ENCODE results near the gene RELN.
"Not testable (repeated sequence)": the region's sequence is repeated elsewhere in the genome, so short reads cannot be mapped to it uniquely, and the experiment has no call there.

The RELN gene

GRCh38 chr7:103843689-103844480 is 145.6 kb downstream of the RELN start:
- DNase-seq (ENCODE audit: low read depth): no peak

DNA sequence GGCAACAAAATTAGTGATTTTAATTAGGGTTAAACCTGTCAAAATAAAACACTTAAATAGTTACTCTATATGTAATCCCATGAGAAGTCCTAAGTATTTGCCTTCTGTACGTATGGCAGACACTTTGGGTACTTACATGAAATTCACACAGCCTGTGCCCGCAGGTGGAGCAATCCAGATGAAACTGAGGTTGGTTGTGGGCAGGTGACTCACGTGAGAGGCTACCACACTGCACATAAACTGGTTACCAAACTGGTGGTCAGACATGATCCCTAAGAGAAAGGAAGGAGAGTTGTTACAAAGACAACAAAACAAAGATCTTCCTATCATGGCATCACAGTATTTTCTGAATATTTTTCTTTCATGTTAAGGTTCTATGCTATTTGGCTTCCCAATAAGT is 156.1 kb downstream of the RELN start:
- DNase-seq (ENCODE audit: low read depth): no peak

GRCh38 chr7:103832438-103832837 is 157.0 kb downstream of the RELN start:
- no peak for DNase-seq (ENCODE audit: low read depth)

GRCh38 chr7:103824251-103824650 is 165.2 kb downstream of the RELN start:
- no peak for DNase-seq (ENCODE audit: low read depth)

DNA sequence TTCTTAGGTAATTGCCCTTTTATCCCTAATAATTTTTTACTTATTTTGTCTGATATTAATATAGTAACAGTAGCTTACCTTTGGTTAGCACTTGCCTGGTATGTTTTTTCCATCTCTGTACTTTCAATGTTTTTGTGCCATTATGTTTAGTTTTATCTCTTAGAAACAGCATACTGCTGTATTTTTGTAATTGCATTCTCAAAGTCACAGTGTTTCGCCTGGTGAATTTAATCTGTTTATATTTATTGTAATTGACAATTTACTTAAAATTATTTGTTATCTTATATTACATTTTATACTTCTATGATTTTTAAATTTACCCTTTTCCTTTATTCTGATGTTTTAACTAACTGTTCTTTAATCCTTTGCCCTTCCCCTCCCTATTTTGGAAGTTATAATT is 166.4 kb downstream of the RELN start:
- no peak for DNase-seq (ENCODE audit: low read depth)

DNA sequence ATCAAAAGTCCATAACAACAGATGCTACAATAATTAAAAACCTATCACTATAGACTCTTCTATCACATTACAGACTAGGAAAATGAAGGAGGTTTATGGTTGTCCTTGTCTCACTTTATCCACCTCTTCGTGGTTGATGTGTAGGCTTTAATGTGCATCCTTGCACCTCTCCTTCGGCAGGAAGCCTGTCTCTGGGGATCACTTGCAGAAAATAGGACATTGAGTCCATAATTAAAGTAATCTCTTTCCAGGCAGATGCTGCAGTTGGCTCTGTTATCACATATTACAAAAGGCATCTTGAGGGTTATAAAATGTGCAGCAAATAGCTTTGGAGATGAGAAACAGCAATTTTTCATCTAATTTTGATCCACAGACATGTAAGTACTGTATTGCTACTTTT is 168.4 kb downstream of the RELN start:
- no peak for DNase-seq (ENCODE audit: low read depth)

DNA sequence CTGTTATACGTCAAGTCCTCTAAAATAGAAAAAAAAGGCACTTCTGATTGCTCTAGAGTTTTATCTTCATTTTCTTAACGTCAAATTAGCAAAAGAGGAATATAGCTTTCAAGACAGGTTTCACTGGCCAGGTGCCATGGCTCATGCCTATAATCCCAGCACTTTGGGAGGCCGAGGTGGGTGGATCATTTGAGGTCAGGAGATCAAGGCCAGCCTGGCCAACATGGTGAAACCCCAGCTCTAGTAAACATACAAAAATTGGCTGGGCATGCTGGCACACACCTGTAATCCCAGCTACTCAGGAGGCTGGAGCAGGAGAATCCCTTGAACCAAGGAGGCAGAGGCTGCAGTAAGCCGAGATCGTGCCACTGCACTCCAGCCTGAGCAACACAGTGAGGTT is 173.5 kb downstream of the RELN start:
- DNase-seq (ENCODE audit: low read depth): not testable (repeated sequence)

DNA sequence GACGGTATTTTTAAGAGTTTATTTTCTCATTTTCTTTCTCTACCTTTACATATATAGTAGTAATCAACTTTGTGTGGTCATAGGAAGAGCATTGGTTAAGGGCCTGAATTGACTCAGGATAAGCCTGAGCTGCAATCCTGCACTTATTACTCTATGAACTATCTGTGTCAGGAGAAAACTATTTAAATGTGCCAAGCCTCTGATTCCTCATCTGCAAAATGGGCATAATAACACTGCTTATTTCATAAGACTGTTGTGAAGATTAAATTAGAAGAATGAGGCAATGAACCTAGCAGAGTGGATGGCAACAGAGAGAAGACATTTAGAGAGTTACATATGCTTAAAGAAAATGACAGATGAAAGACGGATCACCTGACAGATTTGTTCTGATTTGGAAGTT is 175.5 kb downstream of the RELN start:
- DNase-seq (ENCODE audit: low read depth): no peak

DNA sequence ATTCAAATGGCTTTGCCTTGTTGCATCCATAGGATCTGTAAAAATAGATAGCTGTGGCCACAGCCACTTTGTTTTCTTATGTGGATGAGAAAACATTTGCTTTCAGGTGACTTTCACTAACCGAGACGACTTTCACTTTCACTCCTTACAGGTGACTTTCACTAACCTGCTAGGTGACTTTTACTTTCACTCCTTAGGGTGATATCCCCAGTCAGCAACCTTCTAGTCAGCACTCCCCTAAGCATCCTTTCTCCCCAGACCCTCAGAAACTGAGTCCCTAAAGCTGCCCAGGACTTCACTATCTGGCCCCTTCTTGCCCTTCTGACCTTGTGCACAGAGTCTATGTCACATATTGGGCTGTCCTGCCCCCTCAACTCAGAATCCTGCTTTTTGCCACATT is 177.5 kb downstream of the RELN start:
- no peak for DNase-seq (ENCODE audit: low read depth)

- DNase-seq (ENCODE audit: low read depth): no peak
Measured at GRCh38 chr7:103811290-103811689, 178.2 kb downstream of the RELN start.

DNA sequence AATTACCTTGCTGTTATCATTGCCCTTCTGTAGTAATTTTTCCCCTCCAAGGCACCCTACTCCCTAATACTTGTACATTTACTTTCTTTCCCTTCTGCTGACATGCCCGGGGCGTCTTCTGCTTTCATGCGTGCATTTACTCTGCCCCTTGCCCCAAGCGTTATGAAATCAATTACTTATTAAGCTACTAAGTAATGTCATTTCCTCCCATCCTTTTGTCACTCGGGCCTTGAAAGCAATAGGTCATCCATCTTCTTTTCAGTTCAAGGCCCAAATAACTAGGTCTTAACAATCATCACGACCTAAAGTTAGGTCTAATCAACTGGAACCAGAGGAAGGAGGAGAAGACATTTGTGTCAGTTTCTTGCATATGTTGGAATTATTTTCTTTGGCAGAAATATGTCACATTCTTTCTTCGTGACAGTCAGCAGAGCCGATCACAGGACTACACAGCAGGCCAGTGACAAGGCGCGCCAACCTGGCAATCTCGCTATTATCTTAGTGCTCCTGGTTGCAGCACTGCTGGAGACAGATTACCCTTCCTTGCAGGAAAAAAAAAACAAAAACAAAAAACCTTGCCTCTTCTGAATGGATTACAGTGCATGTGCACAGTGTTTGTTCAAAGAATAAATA is 179.2 kb downstream of the RELN start:
- DNase-seq (ENCODE audit: low read depth): no peak

GRCh38 chr7:103809229-103809994 is 180.0 kb downstream of the RELN start:
- no peak for DNase-seq (ENCODE audit: low read depth)

DNA sequence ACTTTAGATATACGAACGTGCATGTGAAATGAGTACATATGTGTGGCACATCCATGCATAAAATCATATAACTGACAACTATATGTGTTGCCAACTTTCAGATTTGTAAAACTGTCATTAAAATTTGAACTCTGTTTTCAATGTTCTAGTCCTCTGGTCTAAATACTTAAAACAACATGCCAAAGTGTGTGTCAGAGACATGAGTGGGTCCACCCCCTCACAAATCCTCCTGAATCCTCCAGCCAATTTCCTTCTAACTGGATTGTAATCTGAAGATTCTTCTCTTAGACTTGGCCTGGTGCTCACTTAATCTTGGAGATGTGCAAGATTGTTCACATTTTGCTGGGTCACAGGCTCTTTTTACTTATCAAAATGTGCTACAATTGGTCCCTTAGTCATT is 184.1 kb downstream of the RELN start:
- no peak for DNase-seq (ENCODE audit: low read depth)

DNA sequence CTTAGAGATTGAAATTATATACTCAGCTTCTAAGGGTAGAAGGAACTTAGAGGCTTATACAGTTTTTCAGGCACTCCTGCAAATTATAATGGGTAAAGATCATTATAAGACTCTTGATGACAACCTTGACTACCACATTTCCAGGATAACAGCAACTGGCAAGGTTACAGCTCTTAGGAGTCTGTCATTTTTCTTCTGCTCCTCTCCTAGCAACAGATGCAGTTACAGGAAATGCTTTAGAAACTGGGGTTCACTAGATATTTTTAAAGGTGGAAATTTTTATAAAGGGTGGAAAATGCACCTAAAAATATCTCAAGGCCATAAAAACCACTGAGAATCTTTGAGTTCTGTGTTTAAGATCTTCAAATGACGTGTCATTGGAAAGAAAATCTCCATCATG is 185.8 kb downstream of the RELN start:
- no peak for DNase-seq (ENCODE audit: low read depth)

DNA sequence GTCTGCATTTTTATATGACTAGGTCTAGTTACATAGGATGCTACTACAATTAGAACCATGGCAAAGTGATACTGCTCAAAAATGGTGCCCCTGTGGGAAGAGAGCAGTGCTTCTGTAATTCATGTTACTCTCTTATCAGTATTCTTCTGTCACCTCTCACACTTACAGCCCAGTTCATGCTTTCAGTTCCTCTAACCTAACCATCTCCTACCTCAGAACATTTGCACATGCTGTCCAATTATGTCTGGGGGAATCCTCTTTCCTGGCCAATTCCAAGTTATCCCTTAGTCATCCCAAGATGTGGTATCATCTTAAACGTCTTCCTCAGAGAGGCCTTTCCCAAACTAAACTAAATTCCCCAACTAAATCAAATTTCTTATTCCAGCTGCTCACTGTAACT is 190.2 kb downstream of the RELN start:
- DNase-seq (ENCODE audit: low read depth): no peak

GRCh38 chr7:103797647-103798307 is 191.7 kb downstream of the RELN start:
- DNase-seq (ENCODE audit: low read depth): no peak

DNA sequence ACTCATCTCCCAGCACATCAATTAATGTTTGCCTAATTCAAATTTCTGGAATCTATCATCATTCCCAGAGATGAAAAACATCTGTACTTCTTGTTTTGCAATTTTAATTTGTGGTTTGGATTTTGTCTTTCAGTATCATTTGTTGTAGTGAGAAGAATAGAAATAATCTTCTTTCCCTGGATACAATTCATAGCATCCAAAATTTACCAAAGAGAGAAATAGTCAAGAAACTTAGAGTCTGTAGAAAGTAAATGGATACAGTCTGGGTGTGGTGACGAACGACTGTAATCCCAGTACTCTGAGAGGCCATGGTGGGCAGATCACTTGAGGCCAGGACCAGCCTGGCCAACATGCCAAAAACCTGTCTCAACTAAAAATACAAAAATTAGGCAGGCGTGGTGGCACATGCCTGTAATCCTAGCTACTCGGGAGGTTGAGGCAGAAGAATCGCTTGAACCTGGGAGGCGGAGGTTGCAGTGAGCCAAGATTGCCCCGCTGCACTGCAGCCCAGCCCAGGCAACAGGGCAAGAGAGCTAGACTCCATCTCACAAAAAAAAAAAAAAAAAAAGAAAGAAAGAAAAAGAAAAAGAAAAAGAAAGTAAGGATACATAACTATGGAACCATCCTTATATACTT is 193.0 kb downstream of the RELN start:
- no peak for DNase-seq (ENCODE audit: low read depth)

- DNase-seq (ENCODE audit: low read depth): no peak
Measured at GRCh38 chr7:103795787-103796186, 193.7 kb downstream of the RELN start.

DNA sequence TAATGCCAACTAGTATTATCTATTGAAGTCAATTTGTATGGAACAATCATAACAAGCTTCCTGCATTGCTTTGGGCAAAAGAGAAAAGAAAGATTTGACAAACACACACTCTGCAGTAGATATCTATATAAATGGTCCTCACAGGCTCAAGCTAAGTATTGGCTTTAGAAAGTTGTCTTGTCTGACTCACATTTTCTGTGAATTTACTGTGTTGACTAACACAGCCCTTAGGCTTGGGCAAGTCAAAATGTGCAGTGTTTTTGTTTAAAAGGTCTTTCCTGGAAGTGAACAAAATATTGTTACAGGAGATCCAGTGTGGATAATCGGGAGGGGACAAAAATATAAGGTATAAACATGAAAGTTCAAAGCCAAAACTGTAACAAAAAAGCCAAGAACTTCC is 194.4 kb downstream of the RELN start:
- no peak for DNase-seq (ENCODE audit: low read depth)

- no peak for DNase-seq (ENCODE audit: low read depth)
Measured at GRCh38 chr7:103794424-103794823, 195.0 kb downstream of the RELN start.

- DNase-seq (ENCODE audit: low read depth): no peak
Measured at GRCh38 chr7:103793614-103794013, 195.8 kb downstream of the RELN start.

- no peak for DNase-seq (ENCODE audit: low read depth)
Measured at GRCh38 chr7:103791894-103792293, 197.6 kb downstream of the RELN start.

Measured in GM04504 (cell line).